ENCODE measurements around the gene DTWD2.
A peak's percentile ranks its signal among the peaks of the same experiment; 100 is the strongest.
"Not testable (repeated sequence)": the region's sequence is repeated elsewhere in the genome, so short reads cannot be mapped to it uniquely, and the experiment has no call there.

Gene DTWD2

GRCh38 chr5:118980017-118980416 is 8.3 kb downstream of the DTWD2 start:
- Histone ChIP-seq H3K36me3 (ENCODE audit: control insufficient read depth in 5 of 5, insufficient read depth in 5 of 5, low read length in 5 of 5) (peaks cover 0 to 3% (median 0%) of the 10 kb centered on the region in 5 donors), H3K27me3 (ENCODE audit: control insufficient read depth in 5 of 5, insufficient read depth in 4 of 5, low read length in 5 of 5) (no peaks in the 10 kb centered on the region), H3K4me3 (ENCODE audit: low read depth in 1 of 5, low read length in 5 of 5) (no peak overlapping the region), H3K4me1 (ENCODE audit: control insufficient read depth in 5 of 5, insufficient read depth in 5 of 5, low read length in 5 of 5) (no peaks in the 10 kb centered on the region), H3K9me3 (ENCODE audit: control insufficient read depth in 5 of 5, low read length in 5 of 5) (peaks cover 0 to 4% (median 0%) of the 10 kb centered on the region in 5 donors), H3K27ac (ENCODE audit: low read depth, low read length) (no peak overlapping the region), H3K9ac (ENCODE audit: low read length in 5 of 5) (no peak overlapping the region)

- H3K4me1 ChIP-seq (ENCODE audit: control insufficient read depth in 5 of 5, insufficient read depth in 5 of 5, low read length in 5 of 5); H3K36me3 ChIP-seq (ENCODE audit: control insufficient read depth in 5 of 5, insufficient read depth in 5 of 5, low read length in 5 of 5); H3K9ac ChIP-seq (ENCODE audit: low read length in 5 of 5): not testable (repeated sequence)
Observed at GRCh38 chr5:118973779-118974445, 14.4 kb downstream of the DTWD2 start.

GRCh38 chr5:118968925-118969375 is 19.4 kb downstream of the DTWD2 start:
- H3K27me3 ChIP-seq (ENCODE audit: control insufficient read depth in 5 of 5, insufficient read depth in 4 of 5, low read length in 5 of 5) = no peaks in the 10 kb centered on the region
- no peaks in the 10 kb centered on the region for H3K36me3 ChIP-seq (ENCODE audit: control insufficient read depth in 5 of 5, insufficient read depth in 5 of 5, low read length in 5 of 5)
- H3K9me3 ChIP-seq (ENCODE audit: control insufficient read depth in 5 of 5, low read length in 5 of 5) = no peaks in the 10 kb centered on the region
- H3K9ac ChIP-seq (ENCODE audit: low read length in 5 of 5) = peak overlapping the region in 1 of 5 donors; percentile 6
- H3K4me3 ChIP-seq (ENCODE audit: low read depth in 1 of 5, low read length in 5 of 5) = no peak overlapping the region
- peaks cover 0 to 12% (median 11%) of the 10 kb centered on the region in 5 donors for H3K4me1 ChIP-seq (ENCODE audit: control insufficient read depth in 5 of 5, insufficient read depth in 5 of 5, low read length in 5 of 5)
- H3K27ac ChIP-seq (ENCODE audit: low read depth, low read length) = no peak overlapping the region

More at GRCh38 chr5:118973779-118974445, 14.4 kb downstream of the DTWD2 start:
- not testable (repeated sequence) for H3K27me3 ChIP-seq (ENCODE audit: control insufficient read depth in 5 of 5, insufficient read depth in 4 of 5, low read length in 5 of 5); H3K4me3 ChIP-seq (ENCODE audit: low read depth in 1 of 5, low read length in 5 of 5); H3K27ac ChIP-seq (ENCODE audit: low read depth, low read length); H3K9me3 ChIP-seq (ENCODE audit: control insufficient read depth in 5 of 5, low read length in 5 of 5)

- H3K9me3 ChIP-seq (ENCODE audit: control insufficient read depth in 5 of 5, low read length in 5 of 5) = no peaks in the 10 kb centered on the region
- no peak overlapping the region for H3K9ac ChIP-seq (ENCODE audit: low read length in 5 of 5)
- no peak overlapping the region for H3K4me3 ChIP-seq (ENCODE audit: low read depth in 1 of 5, low read length in 5 of 5)
- H3K27me3 ChIP-seq (ENCODE audit: control insufficient read depth in 5 of 5, insufficient read depth in 4 of 5, low read length in 5 of 5) = no peaks in the 10 kb centered on the region
- H3K4me1 ChIP-seq (ENCODE audit: control insufficient read depth in 5 of 5, insufficient read depth in 5 of 5, low read length in 5 of 5) = peaks cover 0 to 12% (median 11%) of the 10 kb centered on the region in 5 donors
- H3K36me3 ChIP-seq (ENCODE audit: control insufficient read depth in 5 of 5, insufficient read depth in 5 of 5, low read length in 5 of 5) = no peaks in the 10 kb centered on the region
- H3K27ac ChIP-seq (ENCODE audit: low read depth, low read length) = no peak overlapping the region
Observed at GRCh38 chr5:118968406-118968911, 19.9 kb downstream of the DTWD2 start.

GRCh38 chr5:118967059-118967508 is 21.3 kb downstream of the DTWD2 start:
- Histone ChIP-seq H3K9me3 (ENCODE audit: control insufficient read depth in 5 of 5, low read length in 5 of 5) (no peaks in the 10 kb centered on the region), H3K4me3 (ENCODE audit: low read depth in 1 of 5, low read length in 5 of 5) (no peak overlapping the region), H3K27me3 (ENCODE audit: control insufficient read depth in 5 of 5, insufficient read depth in 4 of 5, low read length in 5 of 5) (no peaks in the 10 kb centered on the region), H3K4me1 (ENCODE audit: control insufficient read depth in 5 of 5, insufficient read depth in 5 of 5, low read length in 5 of 5) (peaks cover 0 to 12% (median 11%) of the 10 kb centered on the region in 5 donors), H3K27ac (ENCODE audit: low read depth, low read length) (no peak overlapping the region), H3K36me3 (ENCODE audit: control insufficient read depth in 5 of 5, insufficient read depth in 5 of 5, low read length in 5 of 5) (no peaks in the 10 kb centered on the region), H3K9ac (ENCODE audit: low read length in 5 of 5) (no peak overlapping the region)

- H3K27me3 ChIP-seq (ENCODE audit: control insufficient read depth in 5 of 5, insufficient read depth in 4 of 5, low read length in 5 of 5) = no peaks in the 10 kb centered on the region
- no peaks in the 10 kb centered on the region for H3K9me3 ChIP-seq (ENCODE audit: control insufficient read depth in 5 of 5, low read length in 5 of 5)
- H3K27ac ChIP-seq (ENCODE audit: low read depth, low read length) = no peak overlapping the region
- peaks cover 0 to 12% (median 11%) of the 10 kb centered on the region in 5 donors for H3K4me1 ChIP-seq (ENCODE audit: control insufficient read depth in 5 of 5, insufficient read depth in 5 of 5, low read length in 5 of 5)
- H3K36me3 ChIP-seq (ENCODE audit: control insufficient read depth in 5 of 5, insufficient read depth in 5 of 5, low read length in 5 of 5) = no peaks in the 10 kb centered on the region
- H3K9ac ChIP-seq (ENCODE audit: low read length in 5 of 5) = no peak overlapping the region
- H3K4me3 ChIP-seq (ENCODE audit: low read depth in 1 of 5, low read length in 5 of 5) = no peak overlapping the region
Observed at GRCh38 chr5:118965890-118966289, 22.5 kb downstream of the DTWD2 start.

GRCh38 chr5:118964970-118965369 is 23.4 kb downstream of the DTWD2 start:
- H3K4me3 ChIP-seq (ENCODE audit: low read depth in 1 of 5, low read length in 5 of 5); H3K9me3 ChIP-seq (ENCODE audit: control insufficient read depth in 5 of 5, low read length in 5 of 5); H3K36me3 ChIP-seq (ENCODE audit: control insufficient read depth in 5 of 5, insufficient read depth in 5 of 5, low read length in 5 of 5); H3K27me3 ChIP-seq (ENCODE audit: control insufficient read depth in 5 of 5, insufficient read depth in 4 of 5, low read length in 5 of 5); H3K9ac ChIP-seq (ENCODE audit: low read length in 5 of 5); H3K27ac ChIP-seq (ENCODE audit: low read depth, low read length): not testable (repeated sequence)
- H3K4me1 ChIP-seq (ENCODE audit: control insufficient read depth in 5 of 5, insufficient read depth in 5 of 5, low read length in 5 of 5) = peaks cover 0 to 12% (median 11%) of the 10 kb centered on the region in 5 donors

- H3K27ac ChIP-seq (ENCODE audit: low read depth, low read length); H3K9me3 ChIP-seq (ENCODE audit: control insufficient read depth in 5 of 5, low read length in 5 of 5); H3K9ac ChIP-seq (ENCODE audit: low read length in 5 of 5); H3K36me3 ChIP-seq (ENCODE audit: control insufficient read depth in 5 of 5, insufficient read depth in 5 of 5, low read length in 5 of 5); H3K4me3 ChIP-seq (ENCODE audit: low read depth in 1 of 5, low read length in 5 of 5); H3K27me3 ChIP-seq (ENCODE audit: control insufficient read depth in 5 of 5, insufficient read depth in 4 of 5, low read length in 5 of 5); H3K4me1 ChIP-seq (ENCODE audit: control insufficient read depth in 5 of 5, insufficient read depth in 5 of 5, low read length in 5 of 5): not testable (repeated sequence)
Observed at GRCh38 chr5:118964388-118964787, 24.0 kb downstream of the DTWD2 start.

- Histone ChIP-seq H3K9ac (ENCODE audit: low read length in 5 of 5) (no peak overlapping the region), H3K4me1 (ENCODE audit: control insufficient read depth in 5 of 5, insufficient read depth in 5 of 5, low read length in 5 of 5) (no peaks in the 10 kb centered on the region), H3K9me3 (ENCODE audit: control insufficient read depth in 5 of 5, low read length in 5 of 5) (no peaks in the 10 kb centered on the region), H3K27me3 (ENCODE audit: control insufficient read depth in 5 of 5, insufficient read depth in 4 of 5, low read length in 5 of 5) (no peaks in the 10 kb centered on the region), H3K4me3 (ENCODE audit: low read depth in 1 of 5, low read length in 5 of 5) (no peak overlapping the region), H3K36me3 (ENCODE audit: control insufficient read depth in 5 of 5, insufficient read depth in 5 of 5, low read length in 5 of 5) (no peaks in the 10 kb centered on the region), H3K27ac (ENCODE audit: low read depth, low read length) (no peak overlapping the region)
Observed at GRCh38 chr5:118963169-118963568, 25.2 kb downstream of the DTWD2 start.

- H3K4me3 ChIP-seq (ENCODE audit: low read depth in 1 of 5, low read length in 5 of 5) = no peak overlapping the region
- no peak overlapping the region for H3K27ac ChIP-seq (ENCODE audit: low read depth, low read length)
- H3K9me3 ChIP-seq (ENCODE audit: control insufficient read depth in 5 of 5, low read length in 5 of 5) = no peaks in the 10 kb centered on the region
- H3K27me3 ChIP-seq (ENCODE audit: control insufficient read depth in 5 of 5, insufficient read depth in 4 of 5, low read length in 5 of 5) = no peaks in the 10 kb centered on the region
- H3K36me3 ChIP-seq (ENCODE audit: control insufficient read depth in 5 of 5, insufficient read depth in 5 of 5, low read length in 5 of 5) = no peaks in the 10 kb centered on the region
- H3K9ac ChIP-seq (ENCODE audit: low read length in 5 of 5) = no peak overlapping the region
- no peaks in the 10 kb centered on the region for H3K4me1 ChIP-seq (ENCODE audit: control insufficient read depth in 5 of 5, insufficient read depth in 5 of 5, low read length in 5 of 5)
Observed at GRCh38 chr5:118960557-118960956, 27.8 kb downstream of the DTWD2 start.

Measured in subcutaneous abdominal adipose tissue (tissue), 5 donors.